HepG2 (cell line): ENCODE data around the gene NUBPL. TPM values are rescaled to one million over a fixed set of nuclear protein-coding genes. Genes with fewer than 3 reads are reported as not detected.
A peak's percentile ranks its signal among the peaks of the same experiment; 100 is the strongest.

Experiments
- AHDC1 ChIP-seq: sonication (generic); formaldehyde crosslinking; IDR thresholded peaks from 2 replicates; pipeline ENCODE4 v1.5.1; 2020; ENCODE audit warnings: mild to moderate bottlenecking, missing genetic modification reagents, borderline replicate concordance
- CSRNP2 ChIP-seq: sonication (generic); formaldehyde crosslinking; conservative IDR thresholded peaks from 2 replicates; pipeline ENCODE4 v1.8.0; 2022; ENCODE audit warnings: low read depth, missing genetic modification reagents
- GMEB1 ChIP-seq: sonication (generic); formaldehyde crosslinking; IDR thresholded peaks from 2 replicates; pipeline ENCODE4 v1.5.1; 2020; ENCODE audit warnings: missing genetic modification reagents, mild to moderate bottlenecking, borderline replicate concordance
- HOXA5 ChIP-seq: sonication (generic); formaldehyde crosslinking; IDR thresholded peaks from 2 replicates; pipeline ENCODE4 v1.4.0; 2020; ENCODE audit warnings: missing genetic modification reagents
- IKZF4 ChIP-seq: sonication (generic); formaldehyde crosslinking; IDR thresholded peaks from 2 replicates; pipeline ENCODE4 v1.5.1; 2020; ENCODE audit warnings: borderline replicate concordance, mild to moderate bottlenecking, low read depth, missing genetic modification reagents; ENCODE audit errors: not compliant biosample characterization
- KLF11 ChIP-seq: IDR thresholded peaks from 2 replicates; pipeline ENCODE4 v1.6.1; 2016; ENCODE audit warnings: missing compliant biosample characterization
- NFE2L1 ChIP-seq: sonication (generic); formaldehyde crosslinking; IDR thresholded peaks from 2 replicates; pipeline ENCODE4 v1.4.0; 2020; ENCODE audit warnings: missing genetic modification reagents, mild to moderate bottlenecking, borderline replicate concordance
- PHF21A ChIP-seq: sonication (generic); formaldehyde crosslinking; IDR thresholded peaks from 2 replicates; pipeline ENCODE4 v1.5.0; 2020; ENCODE audit warnings: mild to moderate bottlenecking, missing genetic modification reagents
- ZNF124 ChIP-seq: sonication (generic); formaldehyde crosslinking; IDR thresholded peaks from 2 replicates; pipeline ENCODE4 v1.4.0; 2020; ENCODE audit warnings: missing genetic modification reagents
- ZNF280D ChIP-seq: sonication (generic); formaldehyde crosslinking; IDR thresholded peaks from 2 replicates; pipeline ENCODE4 v1.5.1; 2020; ENCODE audit warnings: mild to moderate bottlenecking, missing genetic modification reagents
- ZNF431 ChIP-seq: sonication (generic); formaldehyde crosslinking; IDR thresholded peaks from 2 replicates; pipeline ENCODE4 v1.9.0; 2022; ENCODE audit warnings: missing genetic modification reagents, low read depth, mild to moderate bottlenecking, borderline replicate concordance
- polyA plus RNA-seq, 8 experiments: library from polyadenylated mRNA; depleted of rRNA in 3 of 8; stranded (reverse) in 7 of 8; unstranded in 1 of 8; fragments of >200 nt; fragmentation: Illumina TruSeq in 4 of 8; extraction: Trizol in 4 of 8; gene quantifications; 2 replicates each; pipeline versions ENCODE4 v1.2.1 to v1.2.3, GENCODE V29; 2011 to 2016; ENCODE audit warnings: low read depth in 4 of 8, missing spikeins in 1 of 8, mixed read lengths in 1 of 8; ENCODE audit not compliant: insufficient read depth in 1 of 8
- total RNA-seq, 5 experiments: library from RNA; depleted of rRNA; stranded (reverse); fragments of >200 nt; fragmentation: Illumina TruSeq; extraction: Trizol; gene quantifications; 2 replicates each; pipeline ENCODE4 v1.2.3, GENCODE V29; 2016; ENCODE audit warnings: low read depth in 1 of 5

Gene NUBPL
- total and polyA plus RNA-seq, 2 of the 13 experiments (the other 11 are each of a cell fraction or from before 2014, with no cell fraction given) = 21.3 to 44.1 TPM

- TF ChIP-seq AHDC1 (peak; percentile 54; the same call in 1 of the 2 replicates), NFE2L1 (CRISPR knock-in tag) (no peak), ZNF280D (no peak), IKZF4 (CRISPR knock-in tag) (no peak), HOXA5 (CRISPR knock-in tag) (no peak), PHF21A (CRISPR knock-in tag) (0 out of 2 replicates have a peak, but pooled peaks have one; percentile 8), GMEB1 (CRISPR knock-in tag) (no peak), ZNF124 (CRISPR knock-in tag) (no peak), KLF11 (CRISPR knock-in tag) (no peak), CSRNP2 (CRISPR knock-in tag) (no peak), ZNF431 (CRISPR knock-in tag) (0 out of 2 replicates have a peak, but pooled peaks have one; percentile 19)
These were observed 316.1 kb downstream of the NUBPL start (continued) for GRCh38 chr14:31877255-31877798.
